Kidney epithelial cell (primary cell): ENCODE data around the gene MYOZ1. TPM values are rescaled to one million over a fixed set of nuclear protein-coding genes. Genes with fewer than 3 reads are reported as not detected.
"Not testable (repeated sequence)": the region's sequence is repeated elsewhere in the genome, so short reads cannot be mapped to it uniquely, and the experiment has no call there.

Experiments
- DNase-seq: peaks from one replicate; pipeline ENCODE4 v3.0.0-alpha.2; 2010; ENCODE audit warnings: low read depth
- H3K27me3 ChIP-seq: 2 replicates; pipeline ENCODE4 v1.6.0; 2011; ENCODE audit warnings: low read length; ENCODE audit not compliant: control insufficient read depth, insufficient read depth
- H3K36me3 ChIP-seq: 2 replicates; pipeline ENCODE4 v1.5.1; 2011; ENCODE audit warnings: low read length; ENCODE audit not compliant: control insufficient read depth, insufficient read depth
- H3K4me3 ChIP-seq: 2 replicates; pipeline ENCODE4 v1.5.1; 2011; ENCODE audit warnings: low read depth, mild to moderate bottlenecking, control low read depth, low read length
- CTCF ChIP-seq: IDR thresholded peaks from 2 replicates; pipeline ENCODE4 v1.5.1; 2011; ENCODE audit warnings: mild to moderate bottlenecking, moderate library complexity, low read length, control low read depth, inconsistent platforms; ENCODE audit not compliant: insufficient read depth, poor library complexity, severe bottlenecking
- total RNA-seq: library from RNA; depleted of rRNA; stranded (reverse); fragments of >200 nt; gene quantifications from 2 replicates; pipeline ENCODE4 v1.2.3, GENCODE V29; 2015

The MYOZ1 gene
- 0.55 and 0.92 TPM in 2 replicates for total RNA-seq

- no peak for DNase-seq
- H3K4me3 ChIP-seq = no peak within 1 kb of the TSS
- H3K27me3 ChIP-seq = no peaks in the 10 kb centered on the region
- TF ChIP-seq CTCF = no peak
- no peaks in the 10 kb centered on the region for H3K36me3 ChIP-seq
Observed at GRCh38 chr10:73641328-73642060, at the start of gene MYOZ1. Gene MYOZ1, minus strand, starts transcription at chr10:73641474. Its CDS starts 1,457 bp downstream, at chr10:73640017.

GRCh38 chr10:73690755-73691154 lies 49.5 kb upstream of the MYOZ1 start:
- H3K4me3 ChIP-seq, H3K27me3 ChIP-seq, H3K36me3 ChIP-seq, DNase-seq: not testable (repeated sequence)

- H3K36me3 ChIP-seq, H3K4me3 ChIP-seq, H3K27me3 ChIP-seq, DNase-seq: not testable (repeated sequence)
Observed at GRCh38 chr10:73689596-73689995, 48.3 kb upstream of the MYOZ1 start.

GRCh38 chr10:73687641-73688040 lies 46.4 kb upstream of the MYOZ1 start:
- H3K4me3 ChIP-seq, H3K27me3 ChIP-seq, DNase-seq, H3K36me3 ChIP-seq: not testable (repeated sequence)

GRCh38 chr10:73674546-73674945 lies 33.3 kb upstream of the MYOZ1 start:
- not testable (repeated sequence) for H3K36me3 ChIP-seq, H3K27me3 ChIP-seq, DNase-seq, H3K4me3 ChIP-seq

GRCh38 chr10:73668378-73668777 lies 27.1 kb upstream of the MYOZ1 start:
- DNase-seq, H3K4me3 ChIP-seq, H3K27me3 ChIP-seq, H3K36me3 ChIP-seq: not testable (repeated sequence)

- DNase-seq, H3K27me3 ChIP-seq, H3K4me3 ChIP-seq, H3K36me3 ChIP-seq: not testable (repeated sequence)
Observed at GRCh38 chr10:73666153-73666809, 25.0 kb upstream of the MYOZ1 start.

- DNase-seq, H3K4me3 ChIP-seq, H3K36me3 ChIP-seq, H3K27me3 ChIP-seq: not testable (repeated sequence)
Observed at GRCh38 chr10:73665581-73665980, 24.3 kb upstream of the MYOZ1 start.

GRCh38 chr10:73664156-73665040 lies 23.1 kb upstream of the MYOZ1 start:
- DNase-seq, H3K4me3 ChIP-seq, H3K27me3 ChIP-seq, H3K36me3 ChIP-seq: not testable (repeated sequence)

- H3K4me3 ChIP-seq, H3K36me3 ChIP-seq, H3K27me3 ChIP-seq, DNase-seq: not testable (repeated sequence)
Observed at GRCh38 chr10:73663621-73664020, 22.3 kb upstream of the MYOZ1 start.

GRCh38 chr10:73662705-73663104 lies 21.4 kb upstream of the MYOZ1 start:
- not testable (repeated sequence) for H3K4me3 ChIP-seq, H3K36me3 ChIP-seq, H3K27me3 ChIP-seq, DNase-seq
